Measurements from ENCODE around the gene BEST2.

DNA sequence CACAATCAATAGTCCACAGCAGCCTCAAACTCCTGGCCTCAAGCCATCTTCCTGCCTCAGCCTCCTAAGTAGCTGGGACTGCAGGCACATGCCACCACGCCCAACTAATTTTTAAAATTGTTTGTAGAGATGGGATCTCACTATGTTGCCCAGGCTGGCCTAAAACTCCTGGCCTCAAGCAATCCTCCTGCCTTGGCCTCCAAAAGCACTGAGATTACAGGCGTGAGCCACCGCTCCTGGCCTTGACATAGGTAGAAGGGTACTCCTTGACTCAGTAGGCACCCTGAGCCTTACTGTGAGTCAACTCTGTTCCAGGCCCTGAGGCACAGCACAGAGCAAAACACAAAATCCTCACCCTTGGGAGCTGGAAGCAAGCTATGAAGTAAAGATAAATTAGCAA lies 35.7 kb upstream of the BEST2 start:
- TF ChIP-seq, protein P1, sequence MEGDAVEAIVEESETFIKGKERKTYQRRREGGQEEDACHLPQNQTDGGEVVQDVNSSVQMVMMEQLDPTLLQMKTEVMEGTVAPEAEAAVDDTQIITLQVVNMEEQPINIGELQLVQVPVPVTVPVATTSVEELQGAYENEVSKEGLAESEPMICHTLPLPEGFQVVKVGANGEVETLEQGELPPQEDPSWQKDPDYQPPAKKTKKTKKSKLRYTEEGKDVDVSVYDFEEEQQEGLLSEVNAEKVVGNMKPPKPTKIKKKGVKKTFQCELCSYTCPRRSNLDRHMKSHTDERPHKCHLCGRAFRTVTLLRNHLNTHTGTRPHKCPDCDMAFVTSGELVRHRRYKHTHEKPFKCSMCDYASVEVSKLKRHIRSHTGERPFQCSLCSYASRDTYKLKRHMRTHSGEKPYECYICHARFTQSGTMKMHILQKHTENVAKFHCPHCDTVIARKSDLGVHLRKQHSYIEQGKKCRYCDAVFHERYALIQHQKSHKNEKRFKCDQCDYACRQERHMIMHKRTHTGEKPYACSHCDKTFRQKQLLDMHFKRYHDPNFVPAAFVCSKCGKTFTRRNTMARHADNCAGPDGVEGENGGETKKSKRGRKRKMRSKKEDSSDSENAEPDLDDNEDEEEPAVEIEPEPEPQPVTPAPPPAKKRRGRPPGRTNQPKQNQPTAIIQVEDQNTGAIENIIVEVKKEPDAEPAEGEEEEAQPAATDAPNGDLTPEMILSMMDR (conservative IDR thresholded peaks at IDR 0.05 in 1 of 2, IDR thresholded peaks at IDR 0.05 in 1 of 2; ENCODE audit: extremely low read depth in 1 of 2, insufficient read depth in 1 of 2, low read depth in 1 of 2, low read length in 2 of 2) = no peak
- no peak for TF ChIP-seq EZH2 (IDR thresholded peaks at IDR 0.05; ENCODE audit: borderline replicate concordance, low read length)
